Measurements from ENCODE around the gene TTC39C. TPM values are rescaled to one million over a fixed set of nuclear protein-coding genes. Genes with fewer than 3 reads are reported as not detected.

The TTC39C gene
- total RNA-seq, 2 experiments from 2014 or later = 31.4 to 47.0 TPM

DNA sequence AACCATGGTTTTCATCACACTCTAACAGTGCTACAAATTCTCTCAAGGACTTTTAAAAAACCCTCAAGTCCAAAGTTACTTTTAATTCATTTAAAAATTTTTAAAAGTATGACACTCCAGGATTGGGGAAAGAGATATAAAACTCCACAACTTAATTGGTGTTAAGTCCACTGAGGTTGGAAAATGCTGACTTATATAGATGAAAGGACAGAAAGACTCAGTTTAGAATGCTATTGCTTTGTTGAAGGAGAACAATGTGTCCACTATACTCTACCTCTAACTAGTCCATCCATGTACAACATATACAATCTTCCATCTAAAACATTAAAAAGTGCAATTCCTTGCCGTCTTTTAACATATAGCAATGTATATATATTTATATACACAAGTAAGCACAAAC is 165.5 kb downstream of the TTC39C start:
- no peak for DNase-seq (ENCODE audit: low spot score)
- POLR2A ChIA-PET = no interaction called here
- CTCF ChIA-PET (ENCODE audit: unreplicated experiment) = no interaction called here

DNA sequence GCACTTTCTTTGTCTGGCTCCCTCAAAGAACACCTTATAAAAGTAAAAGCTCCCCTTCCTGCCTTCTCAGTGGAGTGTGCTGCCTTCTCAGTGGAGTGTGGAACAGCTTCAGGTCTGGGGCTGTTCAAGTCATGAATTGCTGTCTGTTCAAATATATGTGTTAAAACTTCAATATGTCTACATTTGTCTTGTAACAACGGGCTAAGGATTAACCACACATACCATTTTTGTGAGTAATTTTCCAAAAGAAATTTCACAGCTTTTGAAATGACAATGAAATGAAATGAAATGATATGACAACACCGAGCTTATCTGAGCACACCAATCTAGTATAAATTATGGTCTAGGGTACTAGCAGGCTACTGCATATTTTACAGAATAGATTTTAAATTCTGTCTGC is 167.3 kb downstream of the TTC39C start:
- no TSS peak for BruUV-seq (replicated peaks)
- Histone ChIP-seq H3K79me2 (ENCODE audit: insufficient read depth, low read depth, low read length) (no peaks in the 10 kb centered on the region), H3K27ac (ENCODE audit: low read depth, low read length, poor library complexity, severe bottlenecking) (no peak overlapping the region), H4K20me1 (ENCODE audit: insufficient read depth, low read length) (no peaks in the 10 kb centered on the region), H2AFZ (ENCODE audit: low read length) (no peak overlapping the region), H3K4me1 (ENCODE audit: insufficient read depth, low read length, poor library complexity, severe bottlenecking) (peaks cover 5% of the 10 kb centered on the region), H3K9me2 (ENCODE audit: insufficient read depth, low read length) (no peaks in the 10 kb centered on the region), H3K9me3 (ENCODE audit: low read length) (no peaks in the 10 kb centered on the region), H3K4me2 (ENCODE audit: low read length) (no peak overlapping the region), H3K36me3 (ENCODE audit: insufficient read depth, low read length) (no peaks in the 10 kb centered on the region), H3K4me3 (ENCODE audit: low read depth, low read length, poor library complexity, severe bottlenecking) (no peak overlapping the region)
- no peak for DNase-seq (ENCODE audit: low spot score)
- POLR2A ChIA-PET = interaction anchor here (0.8 to 1.6 kb wide), 2 partner anchors 9 to 23 kb away, joined by 3 to 4 read pairs; no protein-coding TSS in a partner anchor
- CTCF ChIA-PET (ENCODE audit: unreplicated experiment) = no interaction called here
- TF ChIP-seq, protein P1, sequence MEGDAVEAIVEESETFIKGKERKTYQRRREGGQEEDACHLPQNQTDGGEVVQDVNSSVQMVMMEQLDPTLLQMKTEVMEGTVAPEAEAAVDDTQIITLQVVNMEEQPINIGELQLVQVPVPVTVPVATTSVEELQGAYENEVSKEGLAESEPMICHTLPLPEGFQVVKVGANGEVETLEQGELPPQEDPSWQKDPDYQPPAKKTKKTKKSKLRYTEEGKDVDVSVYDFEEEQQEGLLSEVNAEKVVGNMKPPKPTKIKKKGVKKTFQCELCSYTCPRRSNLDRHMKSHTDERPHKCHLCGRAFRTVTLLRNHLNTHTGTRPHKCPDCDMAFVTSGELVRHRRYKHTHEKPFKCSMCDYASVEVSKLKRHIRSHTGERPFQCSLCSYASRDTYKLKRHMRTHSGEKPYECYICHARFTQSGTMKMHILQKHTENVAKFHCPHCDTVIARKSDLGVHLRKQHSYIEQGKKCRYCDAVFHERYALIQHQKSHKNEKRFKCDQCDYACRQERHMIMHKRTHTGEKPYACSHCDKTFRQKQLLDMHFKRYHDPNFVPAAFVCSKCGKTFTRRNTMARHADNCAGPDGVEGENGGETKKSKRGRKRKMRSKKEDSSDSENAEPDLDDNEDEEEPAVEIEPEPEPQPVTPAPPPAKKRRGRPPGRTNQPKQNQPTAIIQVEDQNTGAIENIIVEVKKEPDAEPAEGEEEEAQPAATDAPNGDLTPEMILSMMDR (conservative IDR thresholded peaks at IDR 0.05; ENCODE audit: low read length) = no peak
- no peak for TF ChIP-seq EZH2phosphoT487 (IDR thresholded peaks at IDR 0.05; ENCODE audit: borderline replicate concordance, low read depth, low read length)
- intact Hi-C loops (cut with micrococcal nuclease; ENCODE audit: unreplicated experiment) = no loop called here

More for the DNA sequence above, 165.5 kb downstream of the TTC39C start:
- TF ChIP-seq EZH2phosphoT487 (IDR thresholded peaks at IDR 0.05; ENCODE audit: borderline replicate concordance, low read depth, low read length) = no peak
- TF ChIP-seq, protein P1 (conservative IDR thresholded peaks at IDR 0.05; ENCODE audit: low read length) = no peak
- intact Hi-C loops (cut with micrococcal nuclease; ENCODE audit: unreplicated experiment) = no loop called here
- Histone ChIP-seq H4K20me1 (ENCODE audit: insufficient read depth, low read length) (no peaks in the 10 kb centered on the region), H3K9me3 (ENCODE audit: low read length) (no peaks in the 10 kb centered on the region), H3K4me2 (ENCODE audit: low read length) (no peak overlapping the region), H3K4me1 (ENCODE audit: insufficient read depth, low read length, poor library complexity, severe bottlenecking) (peaks cover 9% of the 10 kb centered on the region), H3K4me3 (ENCODE audit: low read depth, low read length, poor library complexity, severe bottlenecking) (no peak overlapping the region), H3K9me2 (ENCODE audit: insufficient read depth, low read length) (no peaks in the 10 kb centered on the region), H3K36me3 (ENCODE audit: insufficient read depth, low read length) (no peaks in the 10 kb centered on the region), H3K27ac (ENCODE audit: low read depth, low read length, poor library complexity, severe bottlenecking) (no peak overlapping the region), H3K79me2 (ENCODE audit: insufficient read depth, low read depth, low read length) (no peaks in the 10 kb centered on the region), H2AFZ (ENCODE audit: low read length) (no peak overlapping the region)
- BruUV-seq (replicated peaks) = no TSS peak

Small RNAs within 50 kb of the gene (small RNA-seq; reads per million reads assigned to genes)
- gene RF00017 = not detected
- gene RNA5SP452 = 5.2 reads per million, percentile 91 among the genes with 10 or more reads in this experiment
- gene RNU5A-6P = 10.3 reads per million, percentile 95 among the genes with 10 or more reads in this experiment

Other genes with a start within 250 kb of the TTC39C start
- gene CABYR, start 124.3 kb downstream of the TTC39C start, total RNA-seq (2014; rRNA removed; shearing (Covaris generic)) = not detected in 2 replicates
- not detected in 2 replicates for gene CABYR, start 124.3 kb downstream of the TTC39C start, total RNA-seq (2022)